PC-3 (cell line): Measurements from ENCODE around the gene DIP2C.

Source experiments
- EZH2phosphoT487 ChIP-seq: fragments of 300-600 bp; sonication (generic); IDR thresholded peaks from 2 replicates; pipeline ENCODE4 v1.6.1; 2018; ENCODE audit warnings: mild to moderate bottlenecking, antibody characterized with exemption, low read length, borderline replicate concordance
- TF ChIP-seq, protein P1 (sequence below): fragments of 300-600 bp; sonication (generic); conservative IDR thresholded peaks from 2 replicates; pipeline ENCODE4 v1.5.1; 2017; ENCODE audit warnings: antibody characterized with exemption, low read depth, mild to moderate bottlenecking, low read length

DNA sequence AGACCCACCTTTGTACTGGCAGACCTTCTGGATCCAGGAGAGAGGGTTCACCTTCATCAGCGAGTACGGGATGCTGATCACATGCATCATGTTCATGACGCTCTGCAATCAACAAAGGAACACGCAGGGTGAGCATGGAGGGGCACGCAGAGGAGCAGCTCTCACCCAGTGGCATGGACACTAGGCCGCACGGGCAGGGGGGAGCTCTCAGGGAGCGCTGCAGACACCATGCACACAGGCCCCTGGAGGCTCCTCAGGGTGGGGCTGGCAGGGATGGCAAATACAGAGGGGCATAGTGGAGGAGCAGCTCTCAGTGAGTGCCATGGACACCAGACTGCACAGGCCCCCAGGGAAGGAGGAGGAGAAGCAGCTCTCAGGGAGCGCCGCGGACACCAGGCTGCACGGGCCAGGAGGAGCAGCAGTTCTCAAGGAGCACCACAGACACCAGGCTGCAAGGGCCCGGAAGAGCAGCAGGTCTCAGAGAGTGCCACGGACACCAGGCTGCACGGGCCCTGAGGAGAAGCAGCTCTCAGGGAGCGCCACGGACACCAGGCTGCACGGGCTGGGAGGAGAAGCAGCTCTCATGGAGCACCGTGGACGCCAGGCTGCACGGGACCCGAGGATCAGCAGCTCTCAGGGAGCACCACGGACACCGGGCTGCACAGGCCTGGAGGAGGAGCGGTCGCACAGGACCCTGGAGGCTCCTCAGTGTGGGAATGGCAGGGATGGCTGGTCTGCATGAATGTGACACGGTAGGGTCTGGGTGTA lies 304.7 kb downstream of the DIP2C start:
- no peak for TF ChIP-seq EZH2phosphoT487
- TF ChIP-seq, protein P1, sequence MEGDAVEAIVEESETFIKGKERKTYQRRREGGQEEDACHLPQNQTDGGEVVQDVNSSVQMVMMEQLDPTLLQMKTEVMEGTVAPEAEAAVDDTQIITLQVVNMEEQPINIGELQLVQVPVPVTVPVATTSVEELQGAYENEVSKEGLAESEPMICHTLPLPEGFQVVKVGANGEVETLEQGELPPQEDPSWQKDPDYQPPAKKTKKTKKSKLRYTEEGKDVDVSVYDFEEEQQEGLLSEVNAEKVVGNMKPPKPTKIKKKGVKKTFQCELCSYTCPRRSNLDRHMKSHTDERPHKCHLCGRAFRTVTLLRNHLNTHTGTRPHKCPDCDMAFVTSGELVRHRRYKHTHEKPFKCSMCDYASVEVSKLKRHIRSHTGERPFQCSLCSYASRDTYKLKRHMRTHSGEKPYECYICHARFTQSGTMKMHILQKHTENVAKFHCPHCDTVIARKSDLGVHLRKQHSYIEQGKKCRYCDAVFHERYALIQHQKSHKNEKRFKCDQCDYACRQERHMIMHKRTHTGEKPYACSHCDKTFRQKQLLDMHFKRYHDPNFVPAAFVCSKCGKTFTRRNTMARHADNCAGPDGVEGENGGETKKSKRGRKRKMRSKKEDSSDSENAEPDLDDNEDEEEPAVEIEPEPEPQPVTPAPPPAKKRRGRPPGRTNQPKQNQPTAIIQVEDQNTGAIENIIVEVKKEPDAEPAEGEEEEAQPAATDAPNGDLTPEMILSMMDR = no peak
